Panc1 (cell line): ENCODE measurements around the gene NTN5. TPM values are rescaled to one million over a fixed set of nuclear protein-coding genes. Genes with fewer than 3 reads are reported as not detected.
"Not testable (repeated sequence)": the region's sequence is repeated elsewhere in the genome, so short reads cannot be mapped to it uniquely, and the experiment has no call there.

Experiments used
- ATAC-seq: fragments of 200-7000 bp; cut with Tn5 transposase; 2 replicates; pipeline ENCODE4 v1.9.1; 2020; ENCODE audit warnings: mild to moderate bottlenecking, moderate library complexity
- BruUV-seq: library from RNA; stranded (reverse); fragments of 400-500 nt; replicated peaks from 2 replicates; lab custom pipeline; 2021; lab: Mats Ljungman, UMichigan
- CTCF ChIA-PET: fragments of 300-600 bp; sonication (Branson Sonifier 250); formaldehyde crosslinking; loops from one replicate; lab custom pipeline; 2022; ENCODE audit warnings: antibody characterized with exemption; lab: Charles Lee
- POLR2A ChIA-PET: fragments of 300-600 bp; sonication (Branson Sonifier 250); formaldehyde crosslinking; loops from one replicate; lab custom pipeline; 2022; ENCODE audit warnings: antibody characterized with exemption; lab: Charles Lee
- DNase-seq: peaks from one replicate; pipeline ENCODE4 v3.0.0-alpha.2; 2010; ENCODE audit warnings: low read depth, low spot score
- H3K27ac ChIP-seq: 2 replicates; pipeline ENCODE4 v1.5.1; 2011; ENCODE audit warnings: mild to moderate bottlenecking, low read length, inconsistent platforms
- H3K27me3 ChIP-seq: fragments of 200-500 bp; sonication (Bioruptor generic); 2 replicates; pipeline ENCODE4 v1.6.0; 2014; ENCODE audit warnings: low read length, inconsistent platforms; ENCODE audit not compliant: control insufficient read depth, insufficient read depth
- H3K36me3 ChIP-seq: fragments of 200-500 bp; sonication (Bioruptor generic); 2 replicates; pipeline ENCODE4 v1.5.1; 2014; ENCODE audit warnings: inconsistent platforms, mild to moderate bottlenecking, low read length, moderate library complexity; ENCODE audit not compliant: control insufficient read depth, insufficient read depth
- H3K4me1 ChIP-seq: 2 replicates; pipeline ENCODE4 v1.5.1; 2011; ENCODE audit warnings: inconsistent platforms, mild to moderate bottlenecking, low read length, moderate library complexity; ENCODE audit not compliant: control insufficient read depth, insufficient read depth
- H3K4me3 ChIP-seq, 2 experiments: 2 replicates each; pipeline ENCODE4 v1.5.1; 2011 to 2012; ENCODE audit warnings: low read depth in 2 of 2, low read length in 2 of 2, mild to moderate bottlenecking in 2 of 2, inconsistent platforms in 1 of 2, moderate library complexity in 1 of 2
- H3K9me3 ChIP-seq: fragments of 200-500 bp; sonication (Bioruptor generic); 2 replicates; pipeline ENCODE4 v1.5.1; 2014; ENCODE audit warnings: low read depth, mild to moderate bottlenecking, inconsistent platforms, low read length, moderate library complexity; ENCODE audit not compliant: control insufficient read depth, insufficient read depth
- POLR2AphosphoS5 ChIP-seq: IDR thresholded peaks from 2 replicates; pipeline ENCODE4 v1.6.1; 2012; ENCODE audit warnings: mild to moderate bottlenecking, low read depth, low read length, moderate library complexity
- SIN3A ChIP-seq: IDR thresholded peaks from 2 replicates; pipeline ENCODE4 v1.6.1; 2012; ENCODE audit warnings: low read depth, mild to moderate bottlenecking, low read length, moderate library complexity, borderline replicate concordance; ENCODE audit not compliant: insufficient read depth
- TCF7L2 ChIP-seq: IDR thresholded peaks from 2 replicates; pipeline ENCODE4 v1.6.1; 2011; ENCODE audit warnings: mild to moderate bottlenecking, low read depth, low read length, inconsistent platforms
- in situ Hi-C: cut with HindIII; loops from 2 replicates; pipeline ENCODE4 v1.10.0; 2016; ENCODE audit warnings: low sequenced_read_pairs, low pct_unique_long_range_greater_than_20kb
- intact Hi-C: fragments of 100-400 bp; cut with micrococcal nuclease; formaldehyde crosslinking; loops from one replicate; pipeline ENCODE4 v1.10.0; 2022; ENCODE audit not compliant: unreplicated experiment
- total RNA-seq: library from RNA; stranded (reverse); gene quantifications from one replicate; pipeline ENCODE4 v1.2.1, GENCODE V29; 2021; ENCODE audit not compliant: unreplicated experiment
- TF ChIP-seq, protein P1 (sequence below): fragments of 450-650 bp; IDR thresholded peaks from 2 replicates; pipeline ENCODE4 v1.5.1; 2017; ENCODE audit warnings: mild to moderate bottlenecking
- TF ChIP-seq, protein P2 (sequence below), 2 experiments: IDR thresholded peaks; 2 replicates each; pipeline ENCODE4 v1.6.1; 2011 to 2012; ENCODE audit warnings: low read depth in 2 of 2, control low read depth in 1 of 2, low read length in 1 of 2, mild to moderate bottlenecking in 1 of 2, moderate library complexity in 1 of 2; ENCODE audit not compliant: insufficient read depth in 1 of 2

The NTN5 gene
- total RNA-seq, 1 experiment from 2014 or later = 0.23 TPM

DNA sequence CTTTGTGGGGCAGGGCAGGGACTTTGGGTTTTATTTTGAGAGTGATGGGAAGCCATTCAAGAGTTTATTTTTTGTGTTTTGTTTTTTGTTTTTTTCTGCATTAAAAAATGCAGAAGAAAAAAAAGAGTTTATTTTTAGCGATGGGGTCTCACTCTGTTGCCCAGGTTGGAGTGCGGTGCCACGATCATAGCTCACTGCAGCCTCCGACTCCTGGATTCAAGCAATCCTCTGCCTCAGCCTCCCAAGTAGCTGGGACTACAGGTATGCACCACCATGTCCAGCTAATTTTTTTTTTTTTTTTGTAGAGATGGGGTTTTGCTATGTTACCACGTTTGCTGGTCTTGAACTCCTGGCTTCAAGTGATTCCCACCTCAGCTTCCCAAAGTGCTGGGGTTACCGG is 14.3 kb downstream of the NTN5 start:
- Histone ChIP-seq H3K27ac (no peak overlapping the region), H3K4me1 (no peaks in the 10 kb centered on the region), H3K36me3 (no peaks in the 10 kb centered on the region), H3K27me3 (no peaks in the 10 kb centered on the region), H3K4me3 (no peak overlapping the region), H3K9me3 (no peaks in the 10 kb centered on the region)
- DNase-seq (no peak), ATAC-seq (no peak)
- intact Hi-C loops (no loop called here), in situ Hi-C loops (no loop called here)
- CTCF ChIA-PET = no interaction called here
- POLR2A ChIA-PET = interaction anchor here (0.6 kb wide), 1 partner anchor 237 kb away, joined by 3 read pairs; no protein-coding TSS in a partner anchor
- no TSS peak for BruUV-seq
- TF ChIP-seq SIN3A = no peak
- TF ChIP-seq, protein P1, sequence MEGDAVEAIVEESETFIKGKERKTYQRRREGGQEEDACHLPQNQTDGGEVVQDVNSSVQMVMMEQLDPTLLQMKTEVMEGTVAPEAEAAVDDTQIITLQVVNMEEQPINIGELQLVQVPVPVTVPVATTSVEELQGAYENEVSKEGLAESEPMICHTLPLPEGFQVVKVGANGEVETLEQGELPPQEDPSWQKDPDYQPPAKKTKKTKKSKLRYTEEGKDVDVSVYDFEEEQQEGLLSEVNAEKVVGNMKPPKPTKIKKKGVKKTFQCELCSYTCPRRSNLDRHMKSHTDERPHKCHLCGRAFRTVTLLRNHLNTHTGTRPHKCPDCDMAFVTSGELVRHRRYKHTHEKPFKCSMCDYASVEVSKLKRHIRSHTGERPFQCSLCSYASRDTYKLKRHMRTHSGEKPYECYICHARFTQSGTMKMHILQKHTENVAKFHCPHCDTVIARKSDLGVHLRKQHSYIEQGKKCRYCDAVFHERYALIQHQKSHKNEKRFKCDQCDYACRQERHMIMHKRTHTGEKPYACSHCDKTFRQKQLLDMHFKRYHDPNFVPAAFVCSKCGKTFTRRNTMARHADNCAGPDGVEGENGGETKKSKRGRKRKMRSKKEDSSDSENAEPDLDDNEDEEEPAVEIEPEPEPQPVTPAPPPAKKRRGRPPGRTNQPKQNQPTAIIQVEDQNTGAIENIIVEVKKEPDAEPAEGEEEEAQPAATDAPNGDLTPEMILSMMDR = no peak
- TF ChIP-seq POLR2AphosphoS5 = no peak
- no peak for TF ChIP-seq TCF7L2
- TF ChIP-seq, protein P2, sequence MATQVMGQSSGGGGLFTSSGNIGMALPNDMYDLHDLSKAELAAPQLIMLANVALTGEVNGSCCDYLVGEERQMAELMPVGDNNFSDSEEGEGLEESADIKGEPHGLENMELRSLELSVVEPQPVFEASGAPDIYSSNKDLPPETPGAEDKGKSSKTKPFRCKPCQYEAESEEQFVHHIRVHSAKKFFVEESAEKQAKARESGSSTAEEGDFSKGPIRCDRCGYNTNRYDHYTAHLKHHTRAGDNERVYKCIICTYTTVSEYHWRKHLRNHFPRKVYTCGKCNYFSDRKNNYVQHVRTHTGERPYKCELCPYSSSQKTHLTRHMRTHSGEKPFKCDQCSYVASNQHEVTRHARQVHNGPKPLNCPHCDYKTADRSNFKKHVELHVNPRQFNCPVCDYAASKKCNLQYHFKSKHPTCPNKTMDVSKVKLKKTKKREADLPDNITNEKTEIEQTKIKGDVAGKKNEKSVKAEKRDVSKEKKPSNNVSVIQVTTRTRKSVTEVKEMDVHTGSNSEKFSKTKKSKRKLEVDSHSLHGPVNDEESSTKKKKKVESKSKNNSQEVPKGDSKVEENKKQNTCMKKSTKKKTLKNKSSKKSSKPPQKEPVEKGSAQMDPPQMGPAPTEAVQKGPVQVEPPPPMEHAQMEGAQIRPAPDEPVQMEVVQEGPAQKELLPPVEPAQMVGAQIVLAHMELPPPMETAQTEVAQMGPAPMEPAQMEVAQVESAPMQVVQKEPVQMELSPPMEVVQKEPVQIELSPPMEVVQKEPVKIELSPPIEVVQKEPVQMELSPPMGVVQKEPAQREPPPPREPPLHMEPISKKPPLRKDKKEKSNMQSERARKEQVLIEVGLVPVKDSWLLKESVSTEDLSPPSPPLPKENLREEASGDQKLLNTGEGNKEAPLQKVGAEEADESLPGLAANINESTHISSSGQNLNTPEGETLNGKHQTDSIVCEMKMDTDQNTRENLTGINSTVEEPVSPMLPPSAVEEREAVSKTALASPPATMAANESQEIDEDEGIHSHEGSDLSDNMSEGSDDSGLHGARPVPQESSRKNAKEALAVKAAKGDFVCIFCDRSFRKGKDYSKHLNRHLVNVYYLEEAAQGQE (IDR thresholded peaks at IDR 0.05; ENCODE audit: insufficient read depth in 1 of 2, low read depth in 2 of 2, low read length in 1 of 2) = no peak

DNA sequence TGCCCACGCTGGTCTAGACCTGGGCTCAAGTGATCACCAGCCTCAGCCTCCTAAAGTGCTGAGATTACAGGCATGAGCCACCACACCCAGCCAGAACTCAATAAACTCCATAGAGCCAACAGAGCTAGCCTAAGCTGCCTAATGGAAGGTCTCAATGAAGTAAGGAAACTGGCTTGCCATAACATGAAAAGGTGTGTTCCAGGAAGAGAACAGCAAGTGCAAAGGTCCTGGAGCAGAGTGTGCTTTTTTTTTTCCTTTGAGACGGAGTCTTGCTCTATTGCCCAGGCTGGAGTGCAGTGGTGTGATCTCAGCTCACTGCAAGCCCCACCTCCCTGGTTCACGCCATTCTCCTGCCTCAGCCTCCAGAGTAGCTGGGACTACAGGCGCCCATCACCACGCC is 15.0 kb downstream of the NTN5 start:
- POLR2A ChIA-PET = interaction anchor here (0.5 kb wide), 1 partner anchor 689 kb away, joined by 13 read pairs; no protein-coding TSS in a partner anchor
- BruUV-seq = not testable (repeated sequence)

DNA sequence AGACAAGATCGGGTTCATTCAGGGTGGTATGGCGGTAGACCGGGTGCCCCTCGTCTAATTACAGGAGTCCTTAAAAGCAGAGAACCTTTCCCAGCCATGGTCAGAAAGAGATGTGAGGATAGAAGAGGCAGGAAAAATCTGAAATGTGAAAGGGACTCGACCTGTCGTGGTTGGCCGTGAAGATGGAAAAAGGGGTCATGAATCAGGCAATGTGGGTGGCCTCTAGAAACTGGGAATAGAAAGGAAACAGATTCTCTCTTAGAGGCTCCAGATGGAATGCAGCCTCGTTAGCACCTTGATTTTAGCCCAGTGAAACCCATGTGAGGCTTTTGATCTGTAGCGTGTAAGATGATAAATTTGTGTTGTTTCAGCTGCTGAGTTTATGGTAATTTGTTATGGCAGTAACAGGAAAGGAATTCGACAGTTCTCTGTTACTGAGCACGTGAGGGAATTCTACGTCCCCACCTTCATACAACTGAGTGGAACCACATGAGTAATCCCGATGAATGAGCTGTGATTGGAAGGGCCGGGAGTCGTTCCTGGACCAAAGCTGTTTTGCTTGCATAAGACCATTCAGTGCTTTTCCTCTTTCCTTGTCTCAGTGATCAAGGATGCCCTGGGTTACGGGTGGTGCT is 15.9 kb downstream of the NTN5 start:
- intact Hi-C loops = no loop called here
- no peak overlapping the region for H3K4me3 ChIP-seq
- in situ Hi-C loops = no loop called here
- POLR2A ChIA-PET = interaction anchor here (0.5 kb wide), 1 partner anchor 688 kb away, joined by 13 read pairs; no protein-coding TSS in a partner anchor
- no peak overlapping the region for H3K27ac ChIP-seq
- no peaks in the 10 kb centered on the region for H3K4me1 ChIP-seq
- ATAC-seq (no peak), DNase-seq (no peak)
- no peaks in the 10 kb centered on the region for H3K9me3 ChIP-seq
- TF ChIP-seq POLR2AphosphoS5 (no peak), SIN3A (no peak), TCF7L2 (no peak)
- TF ChIP-seq, protein P2 (IDR thresholded peaks at IDR 0.05; ENCODE audit: insufficient read depth in 1 of 2, low read depth in 2 of 2, low read length in 1 of 2) = no peak
- CTCF ChIA-PET = no interaction called here
- BruUV-seq = no TSS peak
- no peaks in the 10 kb centered on the region for H3K36me3 ChIP-seq
- no peaks in the 10 kb centered on the region for H3K27me3 ChIP-seq

More for the DNA sequence above, 15.0 kb downstream of the NTN5 start:
- ATAC-seq, H3K9me3 ChIP-seq, H3K27me3 ChIP-seq, CTCF ChIA-PET, H3K27ac ChIP-seq, H3K36me3 ChIP-seq, DNase-seq, in situ Hi-C loops, H3K4me1 ChIP-seq, H3K4me3 ChIP-seq, intact Hi-C loops: not testable (repeated sequence)
